ENCODE measurements around the gene AACS.
"Not testable (repeated sequence)": the region's sequence is repeated elsewhere in the genome, so short reads cannot be mapped to it uniquely, and the experiment has no call there.

Gene AACS

DNA sequence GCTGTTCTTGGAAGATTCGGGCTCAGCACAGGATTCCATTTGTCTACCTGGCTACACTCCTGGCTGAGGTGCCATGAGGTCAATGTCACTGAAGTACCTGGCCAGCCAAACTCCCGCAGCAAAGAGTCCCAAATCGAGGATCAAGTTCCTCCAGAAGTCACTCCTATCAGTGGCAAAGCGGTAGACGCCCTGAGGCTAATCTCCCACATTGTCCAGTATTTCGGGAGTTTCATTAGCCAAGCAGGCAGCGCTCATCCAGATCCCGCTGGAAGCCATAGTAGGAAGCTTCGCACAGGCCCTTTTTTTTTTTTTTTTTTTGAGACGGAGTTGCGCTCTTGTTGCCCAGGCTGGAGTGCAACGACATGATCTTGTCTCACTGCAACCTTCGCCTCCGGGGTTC, 8.9 kb upstream of the AACS start:
- DNase-seq (ENCODE audit: low read depth): no peak

GRCh38 chr12:125057708-125058107, 7.5 kb upstream of the AACS start:
- DNase-seq (ENCODE audit: low read depth): no peak

DNA sequence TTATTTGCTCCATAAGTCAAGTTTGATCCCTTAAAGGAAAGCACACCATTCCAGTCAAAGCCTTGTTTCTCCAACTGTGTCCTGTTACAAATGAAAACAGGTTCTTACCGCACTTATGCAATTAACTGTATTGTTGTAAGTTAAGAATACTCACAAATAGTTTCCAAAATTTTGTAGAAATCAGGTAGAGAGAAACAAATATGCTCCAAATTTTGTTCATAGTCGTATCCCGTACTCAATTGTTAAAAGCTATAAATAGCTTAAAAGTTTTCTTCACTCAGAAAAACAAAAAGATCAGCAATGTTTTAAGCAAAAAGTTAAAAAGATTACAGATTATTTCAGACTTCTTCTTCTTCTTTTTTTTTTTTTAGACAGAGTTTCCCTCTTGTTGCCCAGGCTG, 4.0 kb upstream of the AACS start:
- DNase-seq (ENCODE audit: low read depth): no peak

GRCh38 chr12:125063522-125063921, 1.7 kb upstream of the AACS start:
- not testable (repeated sequence) for DNase-seq (ENCODE audit: low read depth)

- no peak for DNase-seq (ENCODE audit: low read depth)
Observed at GRCh38 chr12:125064492-125064891, 743 bp upstream of the AACS start.

DNA sequence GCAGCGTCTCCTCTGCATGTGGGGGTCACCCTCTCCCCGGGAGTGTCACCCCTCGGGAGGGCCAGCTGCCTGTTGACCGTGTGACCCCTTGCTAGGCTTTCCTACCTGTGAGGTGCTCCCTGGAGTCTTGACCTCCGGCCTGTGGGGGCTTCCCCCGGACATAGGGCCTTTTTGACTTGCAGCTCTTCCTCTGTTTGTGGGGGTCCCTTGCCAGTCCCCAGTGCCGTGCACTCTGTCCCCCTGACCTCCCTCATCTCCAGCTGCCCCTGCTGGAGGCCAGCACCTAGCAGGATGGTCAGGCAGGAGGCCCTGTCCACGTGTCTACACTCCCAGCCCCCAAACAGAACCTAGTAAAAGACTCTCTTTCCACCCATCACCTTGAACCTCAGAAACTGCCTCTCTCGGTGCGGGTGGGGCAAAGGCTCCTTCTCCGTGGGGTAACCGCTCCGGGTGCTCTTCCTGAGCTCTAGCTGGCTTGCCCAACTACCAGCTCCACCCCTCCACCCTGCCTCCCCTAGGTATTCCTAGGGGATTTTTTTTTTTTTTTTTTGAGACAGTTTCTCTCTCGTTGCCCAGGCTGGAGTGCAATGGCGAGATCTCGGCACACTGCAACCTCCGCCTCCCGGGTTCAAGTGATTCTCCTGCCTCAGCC, 810 bp downstream of the AACS start:
- DNase-seq (ENCODE audit: low read depth): no peak

GRCh38 chr12:125068391-125068790, 3.2 kb downstream of the AACS start:
- DNase-seq (ENCODE audit: low read depth): no peak

- DNase-seq (ENCODE audit: low read depth): no peak
Observed at GRCh38 chr12:125069616-125070015, 4.4 kb downstream of the AACS start.

DNA sequence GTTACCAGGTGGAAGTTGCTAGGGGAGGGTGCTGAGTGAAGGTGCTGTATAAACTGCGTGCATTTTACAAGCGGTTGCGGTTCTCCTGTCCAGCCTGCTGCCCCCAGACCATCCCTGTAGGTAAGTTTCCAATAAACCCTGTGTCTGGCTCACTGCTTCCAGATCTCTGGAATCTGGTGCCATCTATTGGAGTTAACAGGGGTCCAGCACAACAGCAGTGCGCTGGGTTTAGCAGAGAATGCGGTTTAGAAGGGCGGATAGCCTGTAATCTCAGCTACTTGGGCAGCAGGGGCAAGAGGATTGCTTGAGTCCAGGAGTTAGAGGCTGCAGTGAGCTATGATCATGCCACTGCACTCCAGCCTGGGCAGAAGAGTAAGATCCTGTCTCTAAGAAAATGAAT, 4.9 kb downstream of the AACS start:
- DNase-seq (ENCODE audit: low read depth): no peak

DNA sequence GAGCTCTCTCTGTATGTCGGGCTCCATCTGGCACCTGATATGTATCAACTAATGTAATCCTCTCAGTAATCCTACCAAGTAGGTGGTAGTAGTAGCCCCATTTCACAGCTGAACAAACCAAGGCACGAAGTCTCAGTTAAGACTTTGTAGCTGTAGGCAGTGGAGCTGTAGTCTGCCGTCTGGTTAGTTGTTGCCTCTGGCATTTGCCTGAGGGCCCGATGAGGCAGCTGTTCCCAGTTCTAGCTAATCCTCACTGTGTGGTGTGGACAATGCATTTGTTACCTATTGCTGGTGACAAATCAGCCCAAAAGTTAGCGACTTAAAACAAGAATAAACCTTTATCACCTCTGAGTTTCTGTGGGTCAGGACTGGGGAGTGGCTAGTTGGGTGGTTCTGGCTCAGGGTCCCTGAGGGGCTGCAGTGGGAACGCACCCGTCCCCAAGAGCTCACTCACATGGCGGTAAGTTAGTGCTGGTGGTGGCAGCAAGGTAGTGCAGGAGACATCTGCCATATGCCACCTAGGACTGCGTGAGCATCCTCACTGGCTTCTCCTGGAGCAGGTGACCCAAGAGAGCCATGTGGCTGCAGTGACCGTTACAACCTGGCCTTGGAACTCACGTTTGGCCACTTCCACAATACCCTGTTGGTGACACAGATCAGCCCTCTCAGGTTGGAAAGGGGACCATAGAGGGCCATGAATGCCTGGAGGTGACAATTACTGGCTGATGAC, 5.6 kb downstream of the AACS start:
- DNase-seq (ENCODE audit: low read depth): no peak

DNA sequence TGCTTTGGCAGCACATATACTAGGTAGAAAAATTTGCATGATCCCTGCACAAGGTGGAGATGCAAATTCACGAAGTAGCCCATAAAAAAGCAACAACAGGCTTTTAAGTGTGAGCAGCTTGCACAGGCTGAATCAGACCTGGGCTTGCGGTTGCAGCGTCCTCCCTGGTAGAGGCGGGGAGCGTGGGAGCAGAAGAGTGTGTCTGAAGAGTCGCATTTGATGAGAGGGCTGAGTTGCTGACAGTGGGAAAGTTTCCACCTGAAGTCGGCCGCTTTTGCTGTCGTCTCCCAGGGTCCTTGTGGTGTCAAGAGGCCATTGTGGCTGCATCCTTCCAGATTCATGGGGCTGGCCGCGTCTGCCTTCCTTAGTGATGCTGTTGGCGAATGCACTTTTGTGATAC, 6.2 kb downstream of the AACS start:
- no peak for DNase-seq (ENCODE audit: low read depth)

DNA sequence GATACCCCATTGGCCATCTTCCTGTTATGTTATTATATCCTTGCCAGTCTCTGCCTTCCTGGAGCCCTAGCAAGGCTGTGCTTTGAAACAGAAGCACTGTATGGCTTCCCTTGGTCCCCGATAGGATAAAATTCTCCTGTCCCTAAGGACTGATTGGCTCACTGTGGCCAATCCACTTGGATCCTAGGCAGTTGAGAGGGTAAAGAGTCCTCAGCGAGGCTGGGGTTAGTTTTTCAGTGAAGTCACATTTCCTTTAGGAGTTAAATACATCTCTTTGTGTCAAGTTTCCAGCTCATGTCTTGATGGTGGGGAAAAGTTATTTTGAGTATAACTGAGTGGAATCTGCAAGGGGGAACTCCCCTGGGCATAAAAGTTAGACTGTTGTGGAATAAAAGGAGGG, 7.3 kb downstream of the AACS start:
- DNase-seq (ENCODE audit: low read depth): no peak

GRCh38 chr12:125074294-125074693, 9.1 kb downstream of the AACS start:
- not testable (repeated sequence) for DNase-seq (ENCODE audit: low read depth)

DNA sequence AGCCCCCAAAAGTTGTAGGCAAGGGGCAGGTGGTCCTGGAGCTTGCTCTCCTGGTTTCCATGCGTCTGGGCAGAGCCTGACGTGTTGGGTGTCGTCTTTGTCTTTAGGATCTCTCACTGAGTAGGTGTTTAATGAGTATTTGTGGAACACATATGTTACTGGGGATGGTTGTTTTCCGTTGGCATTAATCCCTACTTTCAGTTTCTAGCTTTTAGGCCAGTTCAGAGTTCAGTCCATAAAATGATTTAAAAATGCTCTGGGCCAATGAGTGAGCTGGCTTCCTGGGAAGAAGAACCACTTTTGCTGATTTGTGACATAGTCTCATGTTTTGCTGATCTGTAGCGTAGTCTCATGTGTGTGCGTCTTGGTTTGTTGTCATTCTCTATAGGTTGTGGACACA, 10.9 kb downstream of the AACS start:
- no peak for DNase-seq (ENCODE audit: low read depth)

DNA sequence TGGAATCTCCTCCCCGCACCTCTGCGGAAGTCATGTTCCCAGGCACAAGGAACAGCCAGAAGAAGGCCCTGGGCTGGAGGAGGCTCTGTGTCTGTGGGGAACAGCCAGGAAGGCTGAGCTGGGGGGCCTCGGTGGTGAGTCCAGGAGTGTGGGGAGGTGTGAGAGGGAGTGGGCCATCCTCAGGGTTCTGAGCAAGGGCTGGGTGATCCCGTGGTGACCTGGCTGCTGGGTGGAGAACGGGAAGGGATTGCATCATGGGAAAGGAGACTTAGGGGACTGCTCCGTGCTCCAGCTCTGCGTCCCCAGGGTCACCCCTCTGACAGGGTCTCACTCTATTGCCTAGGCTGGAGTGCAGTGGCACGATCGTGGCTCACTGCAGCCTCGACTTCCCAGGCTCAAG, 13.8 kb downstream of the AACS start:
- no peak for DNase-seq (ENCODE audit: low read depth)

DNA sequence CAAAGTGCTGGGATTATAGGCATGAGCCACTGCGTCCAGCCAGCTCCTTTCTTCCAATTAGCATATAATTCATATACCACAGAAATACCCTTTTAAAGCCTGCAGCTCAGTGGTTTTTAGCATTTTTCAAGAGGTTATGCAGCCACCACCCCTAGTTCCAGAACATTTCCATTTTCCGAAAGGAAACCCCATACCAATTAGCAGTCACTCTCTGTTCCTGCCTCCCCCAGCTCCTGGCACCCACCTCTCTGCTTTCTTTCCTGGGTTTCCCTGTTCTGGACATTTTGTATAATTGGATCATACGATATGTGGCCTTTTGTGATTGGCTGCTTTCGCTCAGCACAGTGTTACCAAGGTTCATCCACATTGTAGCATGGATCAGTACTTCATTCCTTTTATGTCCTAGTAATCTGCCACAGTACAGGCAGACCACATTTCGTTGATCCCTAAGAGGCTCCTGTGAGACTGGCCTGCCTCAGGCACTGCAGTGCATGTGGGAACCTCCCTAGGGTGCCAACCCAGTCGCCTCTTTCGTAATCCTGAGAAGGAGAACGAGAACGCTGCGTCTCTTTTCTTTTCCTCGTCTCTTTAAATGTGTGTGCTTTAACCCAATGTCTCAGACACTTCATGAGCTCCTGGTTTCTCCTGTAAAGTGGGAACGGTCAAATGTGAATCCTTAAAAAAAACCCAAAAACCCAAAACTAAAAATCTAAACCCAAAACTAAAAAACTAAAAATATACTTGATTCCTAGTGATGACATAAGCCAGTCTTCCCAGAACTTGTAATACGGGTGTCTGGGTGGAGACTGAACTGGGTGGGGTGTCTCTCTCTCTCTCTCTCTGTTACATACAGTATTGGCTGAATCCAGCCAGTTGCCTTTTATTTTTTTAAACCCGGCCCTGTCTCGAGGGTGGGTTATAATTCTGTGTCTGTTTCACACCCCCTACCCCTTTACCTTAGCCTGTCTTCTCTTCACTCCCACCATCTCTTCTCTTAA, 14.7 kb downstream of the AACS start:
- DNase-seq (ENCODE audit: low read depth): no peak

- DNase-seq (ENCODE audit: low read depth): no peak
Observed at GRCh38 chr12:125081427-125081826, 16.2 kb downstream of the AACS start.

DNA sequence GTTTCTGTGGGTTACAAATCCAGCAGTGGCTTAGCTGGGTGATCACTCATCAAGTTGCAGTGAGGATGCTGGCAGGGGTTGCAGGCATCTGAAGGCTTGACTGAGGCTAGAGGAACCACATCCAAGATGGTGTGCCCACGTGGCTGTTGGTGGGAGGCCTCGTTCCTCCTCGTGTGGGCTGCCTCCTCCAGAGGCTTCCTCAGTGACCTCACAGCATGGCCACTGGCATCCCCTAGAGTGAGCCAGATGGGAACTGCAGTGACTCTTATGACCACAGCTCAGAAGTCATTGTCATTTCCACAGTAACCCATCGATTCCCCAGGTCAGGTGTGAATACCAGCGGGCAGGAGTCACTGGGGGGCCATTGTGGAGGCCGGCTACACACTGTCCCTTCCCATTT, 17.8 kb downstream of the AACS start:
- no peak for DNase-seq (ENCODE audit: low read depth)

- DNase-seq (ENCODE audit: low read depth): not testable (repeated sequence)
Observed at GRCh38 chr12:125088199-125088598, 23.0 kb downstream of the AACS start.

- DNase-seq (ENCODE audit: low read depth): no peak
Observed at GRCh38 chr12:125089083-125089482, 23.8 kb downstream of the AACS start.

- no peak for DNase-seq (ENCODE audit: low read depth)
Observed at GRCh38 chr12:125089626-125090025, 24.4 kb downstream of the AACS start.

GRCh38 chr12:125090437-125090836, 25.2 kb downstream of the AACS start:
- DNase-seq (ENCODE audit: low read depth): no peak

DNA sequence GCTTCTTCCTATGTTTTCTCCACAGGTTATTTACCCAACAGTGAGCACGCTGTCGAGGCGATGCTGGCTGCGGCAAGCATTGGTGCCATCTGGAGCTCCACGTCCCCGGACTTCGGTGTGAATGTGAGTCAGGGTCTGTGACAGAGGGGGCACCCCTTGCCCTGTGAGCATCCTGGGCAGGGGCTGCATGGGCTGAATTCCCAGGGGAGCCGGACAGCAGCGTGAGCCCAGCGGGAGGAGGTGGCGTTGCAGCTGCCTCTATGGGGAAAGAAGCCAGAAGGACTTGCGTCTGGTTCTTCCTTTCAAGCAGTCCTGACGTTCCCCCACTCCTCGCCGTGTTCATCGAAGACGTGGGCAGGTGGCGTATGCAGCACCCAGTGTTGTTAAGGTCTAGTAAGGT, 26.2 kb downstream of the AACS start:
- DNase-seq (ENCODE audit: low read depth): no peak

Measured in activated T-cell treated with anti-CD3 and anti-CD28 coated beads for 24 hours (primary cell).